Prostate gland (tissue), 2 donors: Measurements from ENCODE around the gene PTPRG. TPM values are rescaled to one million over a fixed set of nuclear protein-coding genes. Genes with fewer than 3 reads are reported as not detected.

ENCODE experiments used
- DNase-seq: peaks from one replicate; pipeline ENCODE4 v3.0.0-alpha.2; 2019; ENCODE audit warnings: low spot score
- H3K27ac ChIP-seq, 2 donors: fragments of 200-600 bp; sonication (generic); 2 replicates each; pipeline ENCODE4 v1.5.1; 2017 to 2019
- H3K27me3 ChIP-seq: fragments of 200-600 bp; sonication (generic); replicated peaks from 2 replicates; pipeline ENCODE4 v1.5.1; 2019; ENCODE audit not compliant: insufficient read depth
- H3K36me3 ChIP-seq, 2 donors: fragments of 200-600 bp; sonication (generic); 1 replicate in 1 of 2; 2 replicates in 1 of 2; pipeline versions ENCODE4 v1.5.1 to v1.8.1; 2017 to 2019
- H3K4me1 ChIP-seq: fragments of 200-600 bp; sonication (generic); replicated peaks from 2 replicates; pipeline ENCODE4 v1.5.1; 2019
- H3K4me3 ChIP-seq, 2 donors: fragments of 200-600 bp; sonication (generic); 2 replicates each; pipeline ENCODE4 v1.5.1; 2017 to 2019
- H3K9me3 ChIP-seq: fragments of 200-600 bp; sonication (generic); 2 replicates; pipeline ENCODE4 v1.5.1; 2017
- CTCF ChIP-seq, 4 experiments: fragments of 200-600 bp in 2 of 4; fragments of 450-650 bp in 2 of 4; sonication (generic) in 2 of 4; IDR thresholded peaks; 1 replicate in 3 of 4; 2 replicates in 1 of 4; pipeline ENCODE4 v1.5.1; 2016 to 2019; ENCODE audit warnings: antibody characterized with exemption in 4 of 4, mild to moderate bottlenecking in 2 of 4, moderate library complexity in 2 of 4
- POLR2A ChIP-seq: fragments of 450-650 bp; IDR thresholded peaks from one replicate; pipeline ENCODE4 v1.6.1; 2016; ENCODE audit warnings: antibody characterized with exemption, mild to moderate bottlenecking
- POLR2AphosphoS5 ChIP-seq: sonication (generic); formaldehyde crosslinking; IDR thresholded peaks from one replicate; pipeline ENCODE4 v1.6.1; 2017; ENCODE audit warnings: antibody characterized with exemption
- WGBS: methylation state at CpG from one replicate; pipeline ENCODE4 v1.1.5; 2018; 5-methylcytosine and 5-hydroxymethylcytosine counted together
- intact Hi-C: fragments of 100-400 bp; cut with DNase I; formaldehyde crosslinking; loops from one replicate; pipeline ENCODE4 v1.14.2; 2022
- total RNA-seq, 2 donors: library from RNA; depleted of rRNA; stranded (reverse); fragments of >200 nt; gene quantifications; one replicate each; pipeline ENCODE4 v1.1.0, GENCODE V29; 2016

PTPRG gene
- total RNA-seq, 2 donors from 2014 or later, result 22.0 to 78.6 TPM

- Histone ChIP-seq H3K36me3 (no peaks in the 10 kb centered on the region), H3K4me1 (no peaks in the 10 kb centered on the region), H3K27ac (no peak overlapping the region), H3K27me3 (no peaks in the 10 kb centered on the region), H3K4me3 (no peak overlapping the region), H3K9me3 (no peaks in the 10 kb centered on the region)
- WGBS, result 93% methylated on average over 5 of the region's 5 CpGs
- intact Hi-C loops, result no loop called here
- DNase-seq, result no peak
- no peak for TF ChIP-seq POLR2A
Observed at GRCh38 chr3:62110443-62111225, 549.3 kb downstream of the PTPRG start.

- Histone ChIP-seq H3K4me1 (no peaks in the 10 kb centered on the region), H3K27ac (no peak overlapping the region), H3K36me3 (no peaks in the 10 kb centered on the region), H3K4me3 (no peak overlapping the region), H3K27me3 (no peaks in the 10 kb centered on the region), H3K9me3 (no peaks in the 10 kb centered on the region)
- TF ChIP-seq POLR2AphosphoS5 (no peak), POLR2A (no peak), CTCF (IDR thresholded peaks at IDR 0.05) (no peak)
- no peak for DNase-seq
- 92% methylated on average over 3 of the region's 3 CpGs for WGBS
- intact Hi-C loops, result no loop called here
Observed at GRCh38 chr3:62113092-62113491, 551.7 kb downstream of the PTPRG start.

GRCh38 chr3:62114763-62115162, 553.4 kb downstream of the PTPRG start:
- intact Hi-C loops, result no loop called here

GRCh38 chr3:62117903-62118548, 556.7 kb downstream of the PTPRG start:
- no peak overlapping the region for H3K4me3 ChIP-seq
- H3K9me3 ChIP-seq, result no peaks in the 10 kb centered on the region
- H3K27ac ChIP-seq, result no peak overlapping the region
- intact Hi-C loops, result no loop called here
- TF ChIP-seq POLR2A (no peak), CTCF (IDR thresholded peaks at IDR 0.05) (no peak), POLR2AphosphoS5 (no peak)
- WGBS, result 54% methylated on average over 3 of the region's 3 CpGs
- no peak for DNase-seq
- no peaks in the 10 kb centered on the region for H3K36me3 ChIP-seq
- H3K4me1 ChIP-seq, result no peaks in the 10 kb centered on the region
- no peaks in the 10 kb centered on the region for H3K27me3 ChIP-seq

More at GRCh38 chr3:62114763-62115162, 553.4 kb downstream of the PTPRG start:
- H3K4me3 ChIP-seq, result no peak overlapping the region
- no peaks in the 10 kb centered on the region for H3K9me3 ChIP-seq
- 94% methylated on average over 1 of the region's 1 CpG for WGBS
- no peaks in the 10 kb centered on the region for H3K4me1 ChIP-seq
- H3K27me3 ChIP-seq, result no peaks in the 10 kb centered on the region
- H3K27ac ChIP-seq, result no peak overlapping the region
- TF ChIP-seq POLR2A (no peak), CTCF (IDR thresholded peaks at IDR 0.05) (no peak), POLR2AphosphoS5 (no peak)
- H3K36me3 ChIP-seq, result no peaks in the 10 kb centered on the region
- no peak for DNase-seq

- Histone ChIP-seq H3K36me3 (no peaks in the 10 kb centered on the region), H3K9me3 (no peaks in the 10 kb centered on the region), H3K27ac (no peak overlapping the region), H3K4me1 (no peaks in the 10 kb centered on the region), H3K4me3 (no peak overlapping the region), H3K27me3 (no peaks in the 10 kb centered on the region)
- intact Hi-C loops, result no loop called here
- TF ChIP-seq CTCF (IDR thresholded peaks at IDR 0.05), result no peak
- TF ChIP-seq POLR2A, result no peak
- no peak for TF ChIP-seq POLR2AphosphoS5
- DNase-seq, result no peak
- WGBS, result 92% methylated on average over 4 of the region's 4 CpGs
Observed at GRCh38 chr3:62119139-62119538, 557.8 kb downstream of the PTPRG start.
